Activated CD4-positive, CD25-positive, alpha-beta regulatory T cell treated with anti-CD3 and anti-CD28 coated beads, Interleukin-2, amount 50 U/mL, for 16 hours (primary cell): Measurements from ENCODE around the gene CXCR2.

Source experiments
- DNase-seq: peaks from one replicate; pipeline ENCODE4 v3.0.0-alpha.2; 2020; ENCODE audit warnings: low read depth, low spot score

Gene CXCR2

DNA sequence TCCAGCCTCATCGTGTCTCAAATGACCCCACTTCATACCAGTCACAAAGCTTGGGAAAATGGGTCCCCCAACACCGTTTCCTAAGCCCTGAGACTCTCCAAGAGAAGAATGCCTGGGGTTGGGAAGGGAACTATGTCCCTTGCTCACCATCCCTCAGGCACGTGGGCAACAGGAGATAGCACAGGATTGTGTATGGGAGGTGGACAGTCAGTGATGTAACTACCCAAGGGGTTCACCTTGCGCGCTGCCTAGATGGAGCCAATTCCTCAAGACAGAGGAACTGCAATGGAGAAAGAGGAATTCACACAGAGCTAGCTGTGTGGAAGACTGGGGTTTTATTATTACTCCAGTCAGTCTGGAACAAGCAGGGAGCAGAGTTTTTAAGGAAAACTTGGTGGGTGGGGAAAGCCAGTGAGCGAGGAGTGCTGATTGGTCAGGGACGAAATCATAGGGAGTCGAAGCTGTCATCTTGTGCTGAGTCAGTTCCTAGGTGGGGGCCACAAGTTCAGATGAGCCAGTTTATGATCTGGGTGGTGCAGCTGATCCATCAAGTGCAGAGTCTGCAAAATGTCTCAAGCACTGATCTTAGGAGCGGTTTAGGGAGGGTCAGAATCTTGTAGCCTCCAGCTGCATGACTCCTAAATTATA is 54.8 kb downstream of the CXCR2 start:
- DNase-seq = no peak

DNA sequence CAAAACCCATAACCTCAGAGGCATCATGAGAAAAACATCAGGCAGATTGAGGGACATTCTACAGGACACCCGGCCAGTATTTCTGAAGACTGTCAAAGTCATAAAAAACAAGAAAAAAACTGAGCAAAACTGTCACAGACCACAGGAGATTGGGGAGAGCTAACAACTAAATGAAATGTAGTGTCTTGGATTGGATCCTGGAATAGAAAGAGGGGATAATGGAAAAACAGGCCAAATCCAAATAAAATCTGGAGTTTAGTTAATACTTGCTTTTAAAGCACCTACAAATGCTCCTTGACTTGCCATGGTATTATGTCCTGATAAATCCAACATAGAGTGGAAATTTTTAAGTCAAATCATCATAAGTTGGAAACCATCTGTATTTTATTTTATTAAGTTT is 58.5 kb downstream of the CXCR2 start:
- DNase-seq = no peak

DNA sequence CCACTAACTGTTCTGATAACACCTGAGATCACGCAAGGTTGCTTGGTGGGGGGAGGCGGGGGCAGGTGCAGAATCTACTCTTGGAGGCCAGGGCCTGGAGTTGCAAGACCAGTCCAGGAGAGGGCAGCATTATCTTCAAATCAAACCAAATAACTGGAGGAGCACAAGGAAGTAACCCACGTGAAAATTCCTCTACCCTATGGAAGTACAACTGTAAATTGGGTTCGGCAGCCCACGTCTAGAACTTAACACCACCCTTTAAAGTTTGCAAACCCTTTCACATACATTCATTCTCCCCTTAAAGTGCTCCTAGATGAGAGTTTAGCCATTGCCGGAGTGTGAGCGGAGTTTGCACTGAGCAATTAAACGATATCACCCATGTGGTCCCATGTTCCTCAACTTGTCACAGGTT is 60.5 kb downstream of the CXCR2 start:
- DNase-seq = peak; percentile 37
